ENCODE results near the gene C6orf132.

The C6orf132 gene

GRCh38 chr6:42104804-42105125 lies 37.7 kb downstream of the C6orf132 start:
- DNase-seq (ENCODE audit: low read depth) = no peak

GRCh38 chr6:42104095-42104803 lies 38.2 kb downstream of the C6orf132 start:
- peak; percentile 61 for DNase-seq (ENCODE audit: low read depth)

- DNase-seq (ENCODE audit: low read depth) = no peak
Observed at GRCh38 chr6:42103753-42104094, 38.7 kb downstream of the C6orf132 start.

- DNase-seq (ENCODE audit: low read depth) = no peak
Observed at GRCh38 chr6:42103216-42103615, 39.2 kb downstream of the C6orf132 start.

GRCh38 chr6:42101186-42101657 lies 41.2 kb downstream of the C6orf132 start:
- no peak for DNase-seq (ENCODE audit: low read depth)

GRCh38 chr6:42100029-42100901 lies 42.2 kb downstream of the C6orf132 start:
- no peak for DNase-seq (ENCODE audit: low read depth)

GRCh38 chr6:42099340-42100028 lies 42.9 kb downstream of the C6orf132 start:
- DNase-seq (ENCODE audit: low read depth) = no peak

- DNase-seq (ENCODE audit: low read depth) = no peak
Observed at GRCh38 chr6:42095776-42096541, 46.5 kb downstream of the C6orf132 start.

GRCh38 chr6:42095094-42095493 lies 47.3 kb downstream of the C6orf132 start:
- no peak for DNase-seq (ENCODE audit: low read depth)

- no peak for DNase-seq (ENCODE audit: low read depth)
Observed at GRCh38 chr6:42093582-42094329, 48.7 kb downstream of the C6orf132 start.

GRCh38 chr6:42091718-42092023 lies 50.7 kb downstream of the C6orf132 start:
- no peak for DNase-seq (ENCODE audit: low read depth)

- no peak for DNase-seq (ENCODE audit: low read depth)
Observed at GRCh38 chr6:42090819-42091717, 51.4 kb downstream of the C6orf132 start.

- DNase-seq (ENCODE audit: low read depth) = no peak
Observed at GRCh38 chr6:42088101-42088591, 54.3 kb downstream of the C6orf132 start.

GRCh38 chr6:42086046-42087035 lies 56.1 kb downstream of the C6orf132 start:
- DNase-seq (ENCODE audit: low read depth) = no peak

GRCh38 chr6:42084889-42085288 lies 57.5 kb downstream of the C6orf132 start:
- no peak for DNase-seq (ENCODE audit: low read depth)

- DNase-seq (ENCODE audit: low read depth) = no peak
Observed at GRCh38 chr6:42083530-42083929, 58.9 kb downstream of the C6orf132 start.

GRCh38 chr6:42079941-42080464 lies 62.4 kb downstream of the C6orf132 start:
- no peak for DNase-seq (ENCODE audit: low read depth)

GRCh38 chr6:42078386-42078785 lies 64.0 kb downstream of the C6orf132 start:
- no peak for DNase-seq (ENCODE audit: low read depth)
